OCI-LY7 (cell line): Measurements from ENCODE around the gene ACER1. TPM values are rescaled to one million over a fixed set of nuclear protein-coding genes. Genes with fewer than 3 reads are reported as not detected.

ENCODE experiments used
- BruUV-seq: library from RNA; stranded (reverse); fragments of 400-500 nt; replicated peaks from 2 replicates; lab custom pipeline; 2021; lab: Mats Ljungman, UMichigan
- CTCF ChIA-PET: fragments of 300-600 bp; sonication (Branson Sonifier 250); formaldehyde crosslinking; loops from one replicate; lab custom pipeline; 2022; ENCODE audit warnings: antibody characterized with exemption; ENCODE audit not compliant: unreplicated experiment; lab: Charles Lee
- POLR2A ChIA-PET: fragments of 300-600 bp; sonication (Branson Sonifier 250); formaldehyde crosslinking; loops from one replicate; lab custom pipeline; 2022; ENCODE audit warnings: antibody characterized with exemption; lab: Charles Lee
- DNase-seq: peaks from one replicate; pipeline ENCODE4 v3.0.0-alpha.2; 2015; ENCODE audit warnings: low spot score
- H2AFZ ChIP-seq: fragments of 200-600 bp; sonication (generic), shearing (Covaris generic); 2 replicates; pipeline ENCODE4 v1.6.1; 2014; ENCODE audit warnings: mild to moderate bottlenecking, antibody characterized with exemption, low read length, moderate library complexity
- H3K27ac ChIP-seq: fragments of 200-600 bp; sonication (generic); 2 replicates; pipeline ENCODE4 v1.5.1; 2014; ENCODE audit warnings: mixed run types, low read depth, mild to moderate bottlenecking, moderate library complexity, low read length, inconsistent platforms; ENCODE audit not compliant: poor library complexity, severe bottlenecking
- H3K36me3 ChIP-seq: fragments of 200-600 bp; sonication (generic); 2 replicates; pipeline ENCODE4 v1.6.1; 2014; ENCODE audit warnings: mild to moderate bottlenecking, antibody characterized with exemption, low read length, moderate library complexity, mixed read lengths; ENCODE audit not compliant: insufficient read depth
- H3K4me1 ChIP-seq: fragments of 200-600 bp; sonication (generic); 2 replicates; pipeline ENCODE4 v1.5.1; 2014; ENCODE audit warnings: mild to moderate bottlenecking, low read length; ENCODE audit not compliant: insufficient read depth, poor library complexity, severe bottlenecking
- H3K4me2 ChIP-seq: fragments of 200-600 bp; sonication (generic); 2 replicates; pipeline ENCODE4 v1.6.1; 2014; ENCODE audit warnings: mild to moderate bottlenecking, low read length
- H3K4me3 ChIP-seq: fragments of 200-600 bp; sonication (generic); 2 replicates; pipeline ENCODE4 v1.5.1; 2014; ENCODE audit warnings: mild to moderate bottlenecking, low read depth, low read length; ENCODE audit not compliant: poor library complexity, severe bottlenecking
- H3K79me2 ChIP-seq: fragments of 200-600 bp; sonication (generic); 2 replicates; pipeline ENCODE4 v1.6.1; 2016; ENCODE audit warnings: low read depth, mild to moderate bottlenecking, low read length, moderate library complexity, mixed read lengths; ENCODE audit not compliant: insufficient read depth
- H3K9me2 ChIP-seq: fragments of 200-600 bp; sonication (generic); 2 replicates; pipeline ENCODE4 v1.6.1; 2016; ENCODE audit warnings: mild to moderate bottlenecking, low read length, mixed read lengths; ENCODE audit not compliant: insufficient read depth
- H3K9me3 ChIP-seq: fragments of 200-600 bp; sonication (generic); 2 replicates; pipeline ENCODE4 v1.6.1; 2014; ENCODE audit warnings: mild to moderate bottlenecking, mixed run types, low read length, mixed read lengths
- H4K20me1 ChIP-seq: fragments of 200-600 bp; sonication (generic); 2 replicates; pipeline ENCODE4 v1.6.1; 2014; ENCODE audit warnings: mild to moderate bottlenecking, antibody characterized with exemption, low read length, moderate library complexity, mixed read lengths; ENCODE audit not compliant: insufficient read depth
- CTCF ChIP-seq: fragments of 200-600 bp; sonication (generic); conservative IDR thresholded peaks from 2 replicates; pipeline ENCODE4 v1.5.1; 2014; ENCODE audit warnings: mild to moderate bottlenecking, antibody characterized with exemption, low read length, moderate library complexity, mixed read lengths
- EZH2phosphoT487 ChIP-seq: fragments of 200-600 bp; sonication (generic); IDR thresholded peaks from 2 replicates; pipeline ENCODE4 v1.6.1; 2018; ENCODE audit warnings: low read depth, borderline replicate concordance, mild to moderate bottlenecking, mixed run types, antibody characterized with exemption, low read length, moderate library complexity, mixed read lengths
- intact Hi-C: fragments of 100-400 bp; cut with micrococcal nuclease; formaldehyde crosslinking; loops from one replicate; pipeline ENCODE4 v1.10.0; 2022; ENCODE audit not compliant: unreplicated experiment
- total RNA-seq, 2 experiments: library from RNA; depleted of rRNA in 1 of 2; stranded (reverse); fragments of >200 nt in 1 of 2; shearing (Covaris generic) in 1 of 2; gene quantifications; 2 replicates each; pipeline ENCODE4 v1.2.3, GENCODE V29; 2014 to 2022

The ACER1 gene
- total RNA-seq, 2 experiments from 2014 or later = not detected

GRCh38 chr19:6334490-6335285 lies 1.3 kb upstream of the ACER1 start:
- H3K27ac ChIP-seq = no peak overlapping the region
- BruUV-seq = no TSS peak
- no peaks in the 10 kb centered on the region for H3K4me1 ChIP-seq
- intact Hi-C loops = no loop called here
- TF ChIP-seq CTCF (no peak), EZH2phosphoT487 (no peak)
- H2AFZ ChIP-seq = no peak overlapping the region
- H3K79me2 ChIP-seq = no peaks in the 10 kb centered on the region
- H3K4me3 ChIP-seq = no peak overlapping the region
- H4K20me1 ChIP-seq = no peaks in the 10 kb centered on the region
- CTCF ChIA-PET = no interaction called here
- H3K9me3 ChIP-seq = no peaks in the 10 kb centered on the region
- DNase-seq = no peak
- H3K9me2 ChIP-seq = no peaks in the 10 kb centered on the region
- H3K36me3 ChIP-seq = no peaks in the 10 kb centered on the region
- no peak overlapping the region for H3K4me2 ChIP-seq
- POLR2A ChIA-PET = no interaction called here

GRCh38 chr19:6326815-6327214 lies 6.6 kb downstream of the ACER1 start:
- intact Hi-C loops = no loop called here
- CTCF ChIA-PET = interaction anchor here (0.5 kb wide), 1 partner anchor 662 kb away, joined by 3 read pairs; no protein-coding TSS in a partner anchor
- no peaks in the 10 kb centered on the region for H3K9me3 ChIP-seq
- BruUV-seq = no TSS peak
- H3K79me2 ChIP-seq = no peaks in the 10 kb centered on the region
- H3K4me2 ChIP-seq = no peak overlapping the region
- no peaks in the 10 kb centered on the region for H4K20me1 ChIP-seq
- no peak overlapping the region for H3K27ac ChIP-seq
- TF ChIP-seq CTCF (no peak), EZH2phosphoT487 (no peak)
- POLR2A ChIA-PET = interaction anchor here (0.6 kb wide), 1 partner anchor 579 kb away, joined by 3 read pairs; no protein-coding TSS in a partner anchor
- no peaks in the 10 kb centered on the region for H3K9me2 ChIP-seq
- H2AFZ ChIP-seq = no peak overlapping the region
- DNase-seq = no peak
- H3K4me1 ChIP-seq = no peaks in the 10 kb centered on the region
- no peak overlapping the region for H3K4me3 ChIP-seq
- no peaks in the 10 kb centered on the region for H3K36me3 ChIP-seq

- Histone ChIP-seq H3K4me3 (no peak overlapping the region), H3K4me1 (no peaks in the 10 kb centered on the region), H3K27ac (no peak overlapping the region), H3K36me3 (no peaks in the 10 kb centered on the region), H3K9me2 (no peaks in the 10 kb centered on the region), H3K4me2 (no peak overlapping the region), H4K20me1 (no peaks in the 10 kb centered on the region), H3K9me3 (no peaks in the 10 kb centered on the region), H3K79me2 (no peaks in the 10 kb centered on the region), H2AFZ (no peak overlapping the region)
- intact Hi-C loops = no loop called here
- no TSS peak for BruUV-seq
- TF ChIP-seq CTCF (no peak), EZH2phosphoT487 (no peak)
- CTCF ChIA-PET = no interaction called here
- DNase-seq = no peak
- POLR2A ChIA-PET = interaction anchor here (0.6 to 0.7 kb wide), 2 partner anchors 332 to 543 kb away, joined by 3 to 4 read pairs; no protein-coding TSS in a partner anchor
Observed at GRCh38 chr19:6325614-6326013, 7.8 kb downstream of the ACER1 start.
